H1 (cell line): ENCODE results near the gene TSPAN5. TPM values are rescaled to one million over a fixed set of nuclear protein-coding genes. Genes with fewer than 3 reads are reported as not detected.
A peak's percentile ranks its signal among the peaks of the same experiment; 100 is the strongest.

ENCODE experiments used
- CTCF ChIA-PET: fragments of 300-600 bp; sonication (Branson Sonifier 250); formaldehyde crosslinking; loops from one replicate; lab custom pipeline; 2021; ENCODE audit not compliant: partially characterized antibody; lab: Charles Lee
- POLR2A ChIA-PET: fragments of 300-600 bp; sonication (Branson Sonifier 250); formaldehyde crosslinking; loops from one replicate; lab custom pipeline; 2021; ENCODE audit warnings: inconsistent platforms; ENCODE audit not compliant: partially characterized antibody; lab: Charles Lee
- DNase-seq, 2 experiments: peaks; one replicate each; pipeline versions ENCODE4 v3.0.0 to v3.0.0-alpha.2; 2010 to 2022; ENCODE audit warnings: low spot score in 2 of 2, low read depth in 1 of 2, mixed read lengths in 1 of 2
- FAIRE-seq: peaks from 2 replicates; lab custom pipeline; 2011; peaks lifted over from hg19 to GRCh38; lab: Jason Lieb, UNC
- H2AFZ ChIP-seq: 2 replicates; pipeline ENCODE4 v1.8.1; 2012; ENCODE audit warnings: low read length, inconsistent platforms
- H2AK5ac ChIP-seq: 2 replicates; pipeline ENCODE4 v1.6.1; 2013; ENCODE audit warnings: low read depth, low read length
- H2BK120ac ChIP-seq: replicated peaks from 2 replicates; pipeline ENCODE3; 2013; ENCODE audit warnings: low read depth, low read length, inconsistent platforms
- H2BK12ac ChIP-seq: 2 replicates; pipeline ENCODE4 v1.6.1; 2013; ENCODE audit warnings: low read depth, low read length
- H2BK15ac ChIP-seq: 2 replicates; pipeline ENCODE4 v1.6.1; 2013; ENCODE audit warnings: low read length
- H2BK20ac ChIP-seq: 2 replicates; pipeline ENCODE4 v1.6.1; 2013; ENCODE audit warnings: low read length
- H2BK5ac ChIP-seq: 2 replicates; pipeline ENCODE4 v1.6.1; 2013; ENCODE audit warnings: low read depth, low read length
- H3K14ac ChIP-seq: 2 replicates; pipeline ENCODE4 v1.6.1; 2013; ENCODE audit warnings: inconsistent platforms; ENCODE audit not compliant: insufficient read length
- H3K18ac ChIP-seq: 2 replicates; pipeline ENCODE4 v1.6.1; 2013; ENCODE audit warnings: low read length; ENCODE audit errors: extremely low read depth
- H3K23ac ChIP-seq: 2 replicates; pipeline ENCODE4 v1.6.1; 2013; ENCODE audit warnings: inconsistent platforms; ENCODE audit not compliant: insufficient read length
- H3K23me2 ChIP-seq: 2 replicates; pipeline ENCODE4 v1.6.1; 2013; ENCODE audit warnings: low read depth, low read length
- H3K27ac ChIP-seq: 2 replicates; pipeline ENCODE4 v1.6.1; 2011; ENCODE audit warnings: low read depth, low read length, inconsistent platforms
- H3K27me3 ChIP-seq, 4 experiments: replicated peaks in 1 of 4; 1 replicate in 1 of 4; 2 replicates in 3 of 4; pipeline versions ENCODE4 v1.6.1 to v1.8.1; 2011 to 2013; ENCODE audit warnings: low read length in 3 of 4, mild to moderate bottlenecking in 3 of 4, inconsistent platforms in 2 of 4, mixed read lengths in 2 of 4, moderate library complexity in 1 of 4; ENCODE audit not compliant: control insufficient read depth in 3 of 4, insufficient read depth in 3 of 4; ENCODE audit errors: extremely low read depth in 1 of 4
- H3K36me3 ChIP-seq, 4 experiments: 2 replicates each; pipeline versions ENCODE4 v1.6.1 to v1.8.1; 2011 to 2013; ENCODE audit warnings: mild to moderate bottlenecking in 4 of 4, low read length in 3 of 4, moderate library complexity in 2 of 4, control low read depth in 1 of 4, inconsistent platforms in 1 of 4; ENCODE audit not compliant: insufficient read depth in 4 of 4, control insufficient read depth in 2 of 4
- H3K4ac ChIP-seq: replicated peaks from 2 replicates; pipeline ENCODE3; 2013; ENCODE audit warnings: low read length, low read depth, mixed read lengths, inconsistent platforms; ENCODE audit not compliant: insufficient read length
- H3K4me1 ChIP-seq, 4 experiments: replicated peaks in 1 of 4; 1 replicate in 1 of 4; 2 replicates in 3 of 4; pipeline versions ENCODE4 v1.6.1 to v1.8.1; 2011 to 2013; ENCODE audit warnings: low read length in 3 of 4, inconsistent platforms in 2 of 4, mixed read lengths in 1 of 4; ENCODE audit not compliant: insufficient read depth in 4 of 4, control insufficient read depth in 3 of 4
- H3K4me2 ChIP-seq, 2 experiments: 2 replicates each; pipeline versions ENCODE4 v1.6.1 to v1.8.1; 2011 to 2013; ENCODE audit warnings: low read depth in 2 of 2, low read length in 2 of 2, control low read depth in 1 of 2, inconsistent platforms in 1 of 2, mild to moderate bottlenecking in 1 of 2; ENCODE audit not compliant: insufficient read depth in 1 of 2
- H3K4me3 ChIP-seq, 4 experiments: fragments of 200-600, 300-600 bp in 1 of 4; sonication (generic), shearing (Covaris generic), sonication (Bioruptor Twin) in 1 of 4; 2 replicates each; pipeline versions ENCODE4 v1.5.1 to v1.8.1; 2011 to 2016; ENCODE audit warnings: low read length in 4 of 4, low read depth in 3 of 4, control low read depth in 2 of 4, inconsistent platforms in 2 of 4, mild to moderate bottlenecking in 2 of 4, mixed read lengths in 1 of 4, moderate library complexity in 1 of 4; ENCODE audit not compliant: insufficient read depth in 2 of 4; ENCODE audit errors: extremely low read depth in 1 of 4
- H3K56ac ChIP-seq: replicated peaks from 2 replicates; pipeline ENCODE3; 2013; ENCODE audit warnings: low read depth, mild to moderate bottlenecking, mixed read lengths, low read length, inconsistent platforms; ENCODE audit not compliant: insufficient read length
- H3K79me1 ChIP-seq: 2 replicates; pipeline ENCODE4 v1.6.1; 2013; ENCODE audit warnings: low read depth, low read length, control low read depth
- H3K79me2 ChIP-seq, 2 experiments: 2 replicates each; pipeline versions ENCODE4 v1.6.1 to v1.8.1; 2012 to 2013; ENCODE audit warnings: low read length in 2 of 2, mild to moderate bottlenecking in 2 of 2, inconsistent platforms in 1 of 2; ENCODE audit not compliant: insufficient read depth in 2 of 2, control insufficient read depth in 1 of 2
- H3K9ac ChIP-seq, 4 experiments: replicated peaks in 1 of 4; 1 replicate in 1 of 4; 2 replicates in 3 of 4; pipeline versions ENCODE4 v1.6.1 to v1.8.1; 2011 to 2013; ENCODE audit warnings: low read depth in 3 of 4, low read length in 3 of 4, control low read depth in 2 of 4, mild to moderate bottlenecking in 2 of 4, moderate library complexity in 2 of 4, inconsistent platforms in 1 of 4; ENCODE audit errors: extremely low read depth in 1 of 4
- H3K9me3 ChIP-seq, 2 experiments: 2 replicates each; pipeline versions ENCODE4 v1.6.1 to v1.8.1; 2012 to 2013; ENCODE audit warnings: mild to moderate bottlenecking in 2 of 2, moderate library complexity in 2 of 2, control low read depth in 1 of 2, inconsistent platforms in 1 of 2, low read depth in 1 of 2, low read length in 1 of 2, mixed read lengths in 1 of 2; ENCODE audit not compliant: insufficient read depth in 2 of 2
- H4K20me1 ChIP-seq, 2 experiments: replicated peaks in 1 of 2; 2 replicates each; pipeline versions ENCODE3 to v1.8.1; 2011 to 2013; ENCODE audit warnings: inconsistent platforms in 2 of 2, low read length in 2 of 2, mild to moderate bottlenecking in 1 of 2; ENCODE audit not compliant: insufficient read depth in 2 of 2, control insufficient read depth in 1 of 2
- H4K5ac ChIP-seq: 2 replicates; pipeline ENCODE4 v1.6.1; 2013; ENCODE audit warnings: low read length, low read depth, mixed read lengths, inconsistent platforms; ENCODE audit not compliant: insufficient read length
- H4K8ac ChIP-seq: 2 replicates; pipeline ENCODE4 v1.8.0; 2013; ENCODE audit warnings: mild to moderate bottlenecking, moderate library complexity, low read length, inconsistent platforms; ENCODE audit not compliant: insufficient read depth; ENCODE audit errors: extremely low read depth
- H4K91ac ChIP-seq: replicated peaks from 2 replicates; pipeline ENCODE3; 2013; ENCODE audit warnings: low read length, mixed read lengths, inconsistent platforms; ENCODE audit not compliant: insufficient read length
- CHD2 ChIP-seq: IDR thresholded peaks from 2 replicates; pipeline ENCODE4 v1.6.1; 2012; ENCODE audit warnings: low read length, improper control_type of control experiment
- EP300 ChIP-seq, 2 experiments: IDR thresholded peaks; 1 replicate in 1 of 2; 2 replicates in 1 of 2; pipeline ENCODE4 v1.6.1; 2011 to 2012; ENCODE audit warnings: low read depth in 2 of 2, low read length in 2 of 2, mild to moderate bottlenecking in 2 of 2, borderline replicate concordance in 1 of 2, inconsistent platforms in 1 of 2, moderate library complexity in 1 of 2
- FOSL1 ChIP-seq: IDR thresholded peaks from 2 replicates; pipeline ENCODE4 v1.6.1; 2011; ENCODE audit warnings: mild to moderate bottlenecking, low read depth, low read length, moderate library complexity; ENCODE audit not compliant: insufficient read depth
- RFX5 ChIP-seq: IDR thresholded peaks from 2 replicates; pipeline ENCODE4 v1.6.1; 2011; ENCODE audit warnings: low read depth, low read length, improper control_type of control experiment, borderline replicate concordance
- RNF2 ChIP-seq: fragments of 200-900, 300-1000 bp; sonication (generic); IDR thresholded peaks from 2 replicates; pipeline ENCODE4 v1.7.1; 2016; ENCODE audit warnings: borderline replicate concordance, low read depth, mild to moderate bottlenecking, antibody characterized with exemption, low read length; ENCODE audit not compliant: poor library complexity, severe bottlenecking; ENCODE audit errors: missing control alignments
- WGBS, 2 experiments: shearing (Covaris generic) in 1 of 2; methylation state at CpG; one replicate each; pipeline versions ENCODE4 v1.1.6 to v1.1.7; 2013 to 2015; ENCODE audit warnings: low lambda C conversion rate in 2 of 2, mixed read lengths in 2 of 2, inconsistent platforms in 1 of 2, low coverage in 1 of 2, missing lambda C conversion rate in 1 of 2; ENCODE audit not compliant: insufficient replicate concordance in 2 of 2, insufficient coverage in 1 of 2, insufficient read length in 1 of 2; ENCODE audit errors: extremely low coverage in 1 of 2, missing lambda C conversion rate in 1 of 2; 5-methylcytosine and 5-hydroxymethylcytosine counted together
- polyA plus RNA-seq, 7 experiments: library from polyadenylated mRNA; depleted of rRNA in 3 of 7; stranded (reverse) in 5 of 7; unstranded in 2 of 7; fragments of >200 nt in 5 of 7; fragments of 200-250 nt in 2 of 7; gene quantifications; 1 replicate in 5 of 7; 2 replicates in 1 of 7; 4 replicates in 1 of 7; pipeline versions ENCODE4 v1.2.1 to v1.2.3, GENCODE V29; 2011 to 2013; ENCODE audit warnings: missing spikeins in 2 of 7, mixed read lengths in 2 of 7
- total RNA-seq: library from RNA; stranded (reverse); fragmentation: NEBNext Ultra II Directional; extraction: Animal tissue kit (Norgen Biotek cat#: 25700); gene quantifications from 2 replicates; pipeline ENCODE4 v1.2.1, GENCODE V29; 2021

Gene TSPAN5
- total and polyA plus RNA-seq, 2 of the 8 experiments (the other 6 are each of a cell fraction or from before 2014, with no cell fraction given), result 17.6 to 21.2 TPM

- Histone ChIP-seq H3K4me2 (peak overlapping the region; percentile 23 to 56), H4K8ac (no peak overlapping the region), H4K91ac (no peak overlapping the region), H3K23me2 (peaks cover 6% of the 10 kb centered on the region; the same call in 1 of the 2 replicates), H2AK5ac (no peak overlapping the region), H3K79me2 (no peaks in the 10 kb centered on the region), H3K36me3 (peaks cover 0 to 5% (median 0%) of the 10 kb centered on the region in 4 experiments; a peak in 1 of 8 replicates), H3K4ac (no peak overlapping the region), H2BK20ac (no peak overlapping the region), H3K18ac (no peak overlapping the region), H2BK120ac (peak overlapping the region; percentile 27), H2BK12ac (no peak overlapping the region), H3K27me3 (peaks cover 0 to 5% (median 4%) of the 10 kb centered on the region in 4 experiments; a peak in 4 of 7 replicates), H3K4me1 (peaks cover 8 to 16% (median 13%) of the 10 kb centered on the region in 4 experiments; a peak in 6 of 7 replicates), H3K14ac (no peak overlapping the region), H3K56ac (no peak overlapping the region), H2BK15ac (peak overlapping the region; percentile 8; the same call in 1 of the 2 replicates), H4K5ac (no peak overlapping the region), H3K9me3 (peaks cover 18 to 20% of the 10 kb centered on the region in 2 experiments), H3K4me3 (peak overlapping the region in 2 of 4 experiments; percentile 0 to 8; a peak in 1 of 8 replicates), H3K79me1 (no peaks in the 10 kb centered on the region), H2BK5ac (no peak overlapping the region; the same call in 1 of the 2 replicates), H2AFZ (0 out of 2 replicates have a peak overlapping the region, but pooled peaks have one; percentile 18), H3K27ac (no peak overlapping the region), H3K9ac (no peak overlapping the region), H4K20me1 (no peaks in the 10 kb centered on the region), H3K23ac (no peak overlapping the region)
- CTCF ChIA-PET, result interaction anchor here (1.1 to 1.2 kb wide), 2 partner anchors 82 to 124 kb away, joined by 3 read pairs; no protein-coding TSS in a partner anchor
- DNase-seq (no peak), FAIRE-seq (no peak)
- no peak for TF ChIP-seq EP300 (IDR thresholded peaks at IDR 0.05; ENCODE audit: borderline replicate concordance in 1 of 2, low read depth in 2 of 2, low read length in 2 of 2)
- TF ChIP-seq RFX5, result no peak
- no peak for TF ChIP-seq CHD2
- no peak for TF ChIP-seq FOSL1
- TF ChIP-seq RNF2, result no peak
- POLR2A ChIA-PET, result no interaction called here
- 73% methylated on average over 10 of the region's 10 CpGs; no CpG with 5 or more reads in 1 of the 2 experiments for WGBS, 2 experiments
Measured at GRCh38 chr4:98663226-98664006, 5.0 kb upstream of the TSPAN5 start.
